Keratinocyte (primary cell): ENCODE measurements around the gene KIAA0040. TPM values are rescaled to one million over a fixed set of nuclear protein-coding genes. Genes with fewer than 3 reads are reported as not detected.

Experiments
- DNase-seq: peaks from one replicate; pipeline ENCODE4 v3.0.0-alpha.2; 2011; ENCODE audit warnings: low read depth, missing footprints, low spot score
- FAIRE-seq: peaks from 2 replicates; lab custom pipeline; 2011; peaks lifted over from hg19 to GRCh38; lab: Jason Lieb, UNC
- H2AFZ ChIP-seq: 2 replicates; pipeline ENCODE4 v1.6.0; 2012; ENCODE audit warnings: low read length, control low read depth, inconsistent platforms; ENCODE audit not compliant: control insufficient read depth
- H3K27ac ChIP-seq: 2 replicates; pipeline ENCODE4 v1.5.1; 2011; ENCODE audit warnings: low read length; ENCODE audit not compliant: control insufficient read depth, insufficient read depth
- H3K27me3 ChIP-seq: 3 replicates; pipeline ENCODE4 v1.6.0; 2011; ENCODE audit warnings: low read length; ENCODE audit not compliant: control insufficient read depth, insufficient read depth; ENCODE audit errors: extremely low read depth
- H3K36me3 ChIP-seq, 2 experiments: 2 replicates in 1 of 2; 3 replicates in 1 of 2; pipeline ENCODE4 v1.5.1; 2011; ENCODE audit warnings: low read length in 2 of 2, mild to moderate bottlenecking in 1 of 2; ENCODE audit not compliant: control insufficient read depth in 2 of 2, insufficient read depth in 2 of 2; ENCODE audit errors: extremely low read depth in 1 of 2
- H3K4me1 ChIP-seq: 3 replicates; pipeline ENCODE4 v1.5.1; 2011; ENCODE audit warnings: low read length; ENCODE audit not compliant: control insufficient read depth, insufficient read depth; ENCODE audit errors: extremely low read depth
- H3K4me2 ChIP-seq: 3 replicates; pipeline ENCODE4 v1.6.0; 2011; ENCODE audit warnings: low read depth, low read length; ENCODE audit not compliant: control insufficient read depth, insufficient read depth; ENCODE audit errors: extremely low read depth
- H3K4me3 ChIP-seq, 3 experiments: fragments of 200-600 bp in 1 of 3; sonication (generic) in 1 of 3; 2 replicates in 2 of 3; 3 replicates in 1 of 3; pipeline ENCODE4 v1.5.1; 2011 to 2016; ENCODE audit warnings: low read length in 3 of 3, mild to moderate bottlenecking in 3 of 3, control low read depth in 2 of 3, inconsistent platforms in 1 of 3, low read depth in 1 of 3, mixed read lengths in 1 of 3, mixed run types in 1 of 3, moderate library complexity in 1 of 3; ENCODE audit not compliant: control insufficient read depth in 2 of 3, insufficient read depth in 2 of 3; ENCODE audit errors: extremely low read depth in 1 of 3
- H3K79me2 ChIP-seq: 2 replicates; pipeline ENCODE4 v1.6.0; 2012; ENCODE audit warnings: low read length; ENCODE audit not compliant: control insufficient read depth, insufficient read depth
- H3K9ac ChIP-seq: 3 replicates; pipeline ENCODE4 v1.6.0; 2011; ENCODE audit warnings: low read length; ENCODE audit not compliant: control insufficient read depth, insufficient read depth; ENCODE audit errors: extremely low read depth
- H3K9me1 ChIP-seq: 3 replicates; pipeline ENCODE4 v1.6.0; 2011; ENCODE audit warnings: low read length; ENCODE audit not compliant: control insufficient read depth, insufficient read depth; ENCODE audit errors: extremely low read depth
- H3K9me3 ChIP-seq: 2 replicates; pipeline ENCODE4 v1.5.1; 2012; ENCODE audit warnings: low read depth, low read length; ENCODE audit not compliant: control insufficient read depth
- H4K20me1 ChIP-seq: 3 replicates; pipeline ENCODE4 v1.6.0; 2011; ENCODE audit warnings: low read length; ENCODE audit not compliant: control insufficient read depth, insufficient read depth; ENCODE audit errors: extremely low read depth
- CTCF ChIP-seq, 3 experiments: IDR thresholded peaks in 1 of 3; conservative IDR thresholded peaks in 1 of 3; optimal IDR thresholded peaks in 1 of 3; 2 replicates in 2 of 3; 3 replicates in 1 of 3; pipeline versions ENCODE3 to v1.5.1; 2011; ENCODE audit warnings: low read length in 3 of 3, mild to moderate bottlenecking in 3 of 3, moderate library complexity in 2 of 3, control low read depth in 1 of 3, inconsistent platforms in 1 of 3; ENCODE audit not compliant: insufficient read depth in 2 of 3; ENCODE audit errors: extremely low read depth in 1 of 3
- EZH2 ChIP-seq: IDR thresholded peaks from one replicate; pipeline ENCODE4 v1.6.1; 2012; ENCODE audit warnings: inconsistent platforms, mild to moderate bottlenecking, low read length, moderate library complexity
- dilution Hi-C: fragments of 300-500 bp; cut with MboI; formaldehyde crosslinking; loops from one replicate; pipeline ENCODE4 v1.7.0; 2020; ENCODE audit warnings: low sequenced_read_pairs; ENCODE audit not compliant: extremely low pct_ligation_motif_present
- polyA plus RNA-seq, 5 experiments: library from polyadenylated mRNA; depleted of rRNA in 3 of 5; stranded (reverse) in 3 of 5; stranded (forward) in 1 of 5; unstranded in 1 of 5; fragments of >200 nt; gene quantifications; 1 replicate in 1 of 5; 2 replicates in 3 of 5; 3 replicates in 1 of 5; pipeline versions ENCODE4 v1.2.1 to v1.2.3, GENCODE V29; 2011 to 2012; ENCODE audit warnings: missing spikeins in 2 of 5, low read depth in 1 of 5, low replicate concordance in 1 of 5

KIAA0040 gene
- polyA plus RNA-seq, 1 donor (not counting 4 experiments of a cell fraction or from before 2014, with no cell fraction given) = 57.9 TPM

GRCh38 chr1:175131095-175131494, 61.5 kb downstream of the KIAA0040 start:
- dilution Hi-C loops = no loop called here
- TF ChIP-seq CTCF (optimal IDR thresholded peaks at IDR 0.05 in 1 of 3, IDR thresholded peaks at IDR 0.05 in 1 of 3, conservative IDR thresholded peaks at IDR 0.05 in 1 of 3; ENCODE audit: extremely low read depth in 1 of 3, insufficient read depth in 2 of 3, low read length in 3 of 3) = no peak
- TF ChIP-seq EZH2 = no peak
- H3K27ac ChIP-seq = no peak overlapping the region
- no peaks in the 10 kb centered on the region for H3K36me3 ChIP-seq
- no peak overlapping the region for H3K4me3 ChIP-seq
- FAIRE-seq (no peak), DNase-seq (no peak)
- no peak overlapping the region for H2AFZ ChIP-seq
- no peaks in the 10 kb centered on the region for H3K9me1 ChIP-seq
- peaks cover 6% of the 10 kb centered on the region for H3K27me3 ChIP-seq
- H3K4me1 ChIP-seq = peaks cover 14% of the 10 kb centered on the region
- H3K9ac ChIP-seq = no peak overlapping the region
- no peak overlapping the region for H3K4me2 ChIP-seq
- no peaks in the 10 kb centered on the region for H4K20me1 ChIP-seq
- H3K79me2 ChIP-seq = no peaks in the 10 kb centered on the region
- H3K9me3 ChIP-seq = no peaks in the 10 kb centered on the region

GRCh38 chr1:175130649-175131045, 61.9 kb downstream of the KIAA0040 start:
- DNase-seq (no peak), FAIRE-seq (no peak)
- Histone ChIP-seq H3K9ac (no peak overlapping the region), H3K4me3 (no peak overlapping the region), H3K36me3 (no peaks in the 10 kb centered on the region), H3K9me3 (no peaks in the 10 kb centered on the region), H2AFZ (no peak overlapping the region), H3K9me1 (no peaks in the 10 kb centered on the region), H3K27me3 (peaks cover 1% of the 10 kb centered on the region), H3K27ac (no peak overlapping the region), H4K20me1 (no peaks in the 10 kb centered on the region), H3K79me2 (no peaks in the 10 kb centered on the region), H3K4me2 (no peak overlapping the region), H3K4me1 (peaks cover 14% of the 10 kb centered on the region)
- TF ChIP-seq EZH2 = no peak
- no peak for TF ChIP-seq CTCF (optimal IDR thresholded peaks at IDR 0.05 in 1 of 3, IDR thresholded peaks at IDR 0.05 in 1 of 3, conservative IDR thresholded peaks at IDR 0.05 in 1 of 3; ENCODE audit: extremely low read depth in 1 of 3, insufficient read depth in 2 of 3, low read length in 3 of 3)
- dilution Hi-C loops = no loop called here
